Activated T-helper 1 cell treated with Interleukin-2 at 50 U/mL for 16 hours (primary cell): ENCODE measurements around the gene UGT1A6.
"Not testable (repeated sequence)": the region's sequence is repeated elsewhere in the genome, so short reads cannot be mapped to it uniquely, and the experiment has no call there.

Source experiments
- DNase-seq: peaks from one replicate; pipeline ENCODE4 v3.0.0-alpha.2; 2020; ENCODE audit warnings: low read depth

UGT1A6 gene

DNA sequence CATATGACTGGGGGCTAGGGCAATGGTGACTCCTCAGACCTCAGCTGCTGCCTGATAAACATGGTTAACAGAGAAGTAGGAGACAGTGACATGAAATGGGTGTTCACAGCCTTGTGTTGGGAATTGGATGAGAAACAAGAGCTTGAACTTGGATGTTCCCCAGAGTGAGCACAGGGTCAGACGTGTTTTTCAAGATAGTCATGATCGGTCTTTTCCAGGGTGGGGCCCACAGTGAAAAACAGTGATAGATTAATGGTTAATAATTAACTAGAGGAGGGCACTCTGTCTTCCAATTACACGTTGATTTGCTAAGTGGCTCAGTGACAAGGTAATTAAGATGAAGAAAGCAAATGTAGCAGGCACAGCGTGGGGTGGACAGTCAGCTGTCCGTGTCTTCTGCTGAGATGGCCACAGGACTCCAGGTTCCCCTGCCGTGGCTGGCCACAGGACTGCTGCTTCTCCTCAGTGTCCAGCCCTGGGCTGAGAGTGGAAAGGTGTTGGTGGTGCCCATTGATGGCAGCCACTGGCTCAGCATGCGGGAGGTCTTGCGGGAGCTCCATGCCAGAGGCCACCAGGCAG lies 36.1 kb downstream of the UGT1A6 start, which contains the start of gene UGT1A3:
UGT1A3 (plus strand) TSS at position 320 of the 579 bp plus-strand sequence; CDS start at position 405, 85 bp downstream.
- DNase-seq: no peak

DNA sequence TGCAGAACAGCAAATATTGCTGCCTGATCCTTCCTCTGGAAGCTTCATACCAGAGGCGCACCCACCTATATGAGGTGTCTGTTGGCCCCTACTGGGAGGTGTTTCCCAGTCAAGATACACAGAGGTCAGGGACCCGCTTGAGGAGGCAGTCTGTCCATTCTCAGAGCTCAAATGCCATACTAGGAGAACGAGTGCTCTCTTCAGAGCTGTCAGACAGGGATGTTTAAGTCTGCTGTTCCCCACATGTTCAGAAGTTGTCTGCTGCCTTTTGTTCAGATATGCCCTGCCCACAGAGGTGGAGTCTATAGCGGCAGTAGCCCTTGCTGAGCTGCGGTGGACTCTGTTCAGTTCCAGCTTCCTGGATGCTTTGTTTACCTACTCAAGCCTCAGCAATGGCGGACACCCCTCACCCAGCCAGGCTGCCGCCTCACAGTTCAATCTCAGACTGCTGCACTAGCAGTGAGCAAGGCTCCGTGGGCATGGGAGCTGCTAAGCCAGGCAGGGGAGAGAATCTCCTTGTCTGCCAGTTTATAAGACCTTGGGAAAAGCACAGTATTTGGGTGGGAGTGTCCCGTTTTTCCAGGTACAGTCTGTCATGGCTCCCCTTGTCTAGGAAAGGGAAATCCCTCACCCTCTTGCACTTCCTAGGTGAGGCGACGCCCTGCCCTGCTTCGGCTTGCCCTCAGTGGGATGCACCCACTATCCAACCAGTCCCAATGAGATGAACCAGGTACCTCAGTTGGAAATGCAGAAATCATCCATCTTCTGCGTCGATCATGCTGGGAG lies 44.4 kb downstream of the UGT1A6 start:
- not testable (repeated sequence) for DNase-seq

DNA sequence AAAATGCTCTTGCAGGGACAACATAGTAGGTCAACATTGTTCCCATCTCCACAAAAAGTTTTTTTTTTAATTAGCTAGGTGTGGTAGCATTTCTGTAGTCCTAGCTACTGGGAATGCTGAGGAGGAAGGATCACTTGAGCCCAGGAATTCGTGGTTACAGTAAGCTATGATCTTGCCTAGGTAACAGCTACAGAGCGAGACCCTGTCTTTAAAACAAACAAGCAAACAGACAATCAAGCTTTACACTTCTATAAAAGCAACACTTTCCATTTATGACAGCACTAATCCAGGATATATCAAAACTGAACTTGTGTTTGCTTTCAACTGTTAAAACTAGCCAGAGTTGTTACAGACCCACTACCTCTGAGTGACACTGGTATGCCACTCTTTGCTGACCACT lies 48.2 kb downstream of the UGT1A6 start:
- no peak for DNase-seq

DNA sequence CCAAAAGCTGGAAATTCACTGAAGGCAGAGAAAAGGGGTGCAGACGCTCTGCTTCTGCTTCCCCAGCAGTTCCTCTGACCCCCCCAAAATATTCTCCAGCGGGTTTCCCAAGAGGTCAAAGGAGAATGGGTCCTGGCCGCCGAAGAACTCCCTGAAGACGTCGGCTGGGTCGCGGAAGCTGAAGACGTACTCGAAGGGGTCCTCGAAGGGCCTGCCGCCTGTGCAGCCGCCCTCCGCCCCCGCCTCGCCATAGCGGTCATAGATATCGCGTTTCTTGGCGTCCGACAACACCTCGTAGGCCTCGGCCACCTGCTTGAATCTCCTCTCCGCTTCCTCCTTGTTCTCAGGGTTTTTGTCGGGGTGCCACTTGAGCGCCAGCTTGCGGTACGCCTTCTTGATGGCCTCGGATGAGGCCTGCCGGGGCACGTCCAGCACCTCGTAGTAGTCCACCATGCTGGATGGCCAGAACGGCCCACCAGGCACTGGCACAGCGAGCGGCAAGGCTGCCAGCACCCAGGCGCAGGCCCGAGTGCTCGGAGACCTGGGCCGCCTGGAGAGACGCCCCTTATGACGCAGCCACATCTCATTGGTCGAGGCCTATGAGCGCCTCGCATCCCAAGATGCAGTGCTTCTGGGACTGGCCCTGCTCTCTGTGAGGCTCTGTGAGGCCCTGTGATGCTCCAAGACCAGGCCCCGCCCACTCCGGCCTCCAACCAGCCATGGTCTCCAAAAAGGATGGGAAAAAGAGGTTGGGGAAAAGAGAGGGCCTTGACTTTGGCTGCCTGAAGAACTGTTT lies 51.0 kb downstream of the UGT1A6 start:
- DNase-seq: no peak

DNA sequence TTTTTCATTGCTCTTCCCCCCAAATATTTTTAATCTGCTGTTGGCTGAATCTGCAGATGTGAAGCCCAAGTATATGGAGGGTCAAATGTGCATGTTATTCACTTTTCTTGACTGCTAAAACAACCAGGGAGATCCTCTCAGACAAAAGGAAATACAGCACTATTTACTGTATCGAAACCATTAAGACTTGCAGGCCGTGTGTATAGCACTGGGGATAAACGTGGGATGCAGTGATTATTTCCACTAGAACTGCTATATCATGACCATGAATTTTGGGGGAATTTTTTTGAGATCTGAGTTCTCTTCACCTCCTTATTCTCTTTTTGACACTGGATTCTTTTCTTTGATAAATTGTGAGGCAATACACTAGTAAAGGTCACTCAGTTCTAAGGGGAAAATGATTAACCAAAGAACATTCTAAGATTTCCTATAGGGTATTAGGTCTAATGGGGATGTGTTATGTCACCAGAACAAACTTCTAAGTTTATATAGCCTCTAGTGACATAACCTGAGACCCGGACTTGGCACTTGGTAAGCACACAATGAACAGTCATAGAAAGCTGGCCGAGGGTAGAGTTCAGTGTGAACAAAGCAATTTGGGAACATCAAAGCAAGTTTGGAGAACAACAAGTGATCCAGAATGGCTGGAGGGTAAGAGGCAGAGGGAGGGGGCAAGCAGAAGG lies 52.5 kb downstream of the UGT1A6 start:
- DNase-seq: no peak

DNA sequence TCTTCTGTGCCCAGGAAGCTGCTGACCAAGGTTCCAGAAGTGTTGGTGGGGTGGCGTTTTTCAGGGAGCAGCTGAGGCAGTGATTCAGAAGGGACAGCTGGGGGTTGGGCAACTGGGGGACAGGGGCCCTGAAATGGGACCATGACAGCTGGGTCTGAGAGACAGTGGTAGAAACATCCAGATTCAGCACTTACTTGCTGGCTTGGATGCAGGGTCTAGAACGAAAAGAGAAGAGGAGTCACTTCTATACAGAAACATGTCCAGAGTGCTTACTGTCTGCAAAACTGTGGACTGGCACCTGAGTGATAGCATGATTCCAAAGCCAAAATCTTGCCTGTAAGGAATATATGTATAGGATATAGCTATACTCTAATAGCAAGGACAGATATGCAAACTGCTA lies 53.1 kb downstream of the UGT1A6 start:
- not testable (repeated sequence) for DNase-seq

DNA sequence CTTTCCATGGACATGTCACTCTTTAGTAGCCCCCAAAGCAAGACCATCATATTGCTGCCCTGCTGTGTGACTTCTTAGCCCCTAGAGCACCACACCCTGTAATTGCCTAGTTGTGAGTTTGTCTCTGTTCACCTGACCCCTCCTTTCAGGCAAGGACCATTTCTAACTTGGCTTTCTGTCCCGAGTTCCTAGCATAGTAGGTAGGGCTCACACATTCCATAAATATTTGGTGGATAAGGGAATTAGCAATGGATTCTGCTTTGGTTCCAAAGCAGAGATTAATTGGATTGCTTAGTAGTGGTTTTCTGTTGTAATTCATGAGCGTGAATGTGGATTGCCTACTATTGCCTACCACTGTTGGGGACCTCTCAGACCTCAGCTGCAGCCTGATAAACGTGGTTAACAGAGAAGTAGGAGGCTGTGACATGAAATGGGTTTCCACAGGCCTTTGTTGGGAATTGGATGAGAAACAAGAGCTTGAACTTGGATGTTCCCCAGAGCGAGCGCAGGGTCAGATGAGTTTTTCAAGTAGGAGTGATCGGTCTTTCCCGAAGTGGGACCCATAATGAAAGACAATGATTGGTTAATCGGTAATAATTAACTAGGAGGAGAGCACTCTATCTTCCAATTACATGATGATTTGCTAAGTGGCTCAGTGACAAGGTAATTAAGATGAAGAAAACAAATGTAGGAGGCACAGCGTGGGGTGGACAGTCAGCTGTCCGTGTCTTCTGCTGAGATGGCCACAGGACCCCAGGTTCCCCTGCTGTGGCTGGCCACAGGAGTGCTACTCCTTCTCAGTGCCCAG lies 54.0 kb downstream of the UGT1A6 start:
- DNase-seq: no peak

DNA sequence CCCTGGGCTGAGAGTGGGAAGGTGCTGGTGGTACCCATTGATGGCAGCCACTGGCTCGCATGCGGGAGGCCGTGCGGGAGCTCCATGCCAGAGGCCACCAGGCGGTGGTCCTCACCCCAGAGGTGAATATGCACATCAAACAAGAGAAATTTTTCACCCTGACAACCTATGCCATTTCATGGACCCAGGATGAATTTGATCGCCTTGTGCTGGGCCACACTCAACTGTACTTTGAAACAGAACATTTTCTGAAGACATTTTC lies 54.5 kb downstream of the UGT1A6 start:
- DNase-seq: no peak

DNA sequence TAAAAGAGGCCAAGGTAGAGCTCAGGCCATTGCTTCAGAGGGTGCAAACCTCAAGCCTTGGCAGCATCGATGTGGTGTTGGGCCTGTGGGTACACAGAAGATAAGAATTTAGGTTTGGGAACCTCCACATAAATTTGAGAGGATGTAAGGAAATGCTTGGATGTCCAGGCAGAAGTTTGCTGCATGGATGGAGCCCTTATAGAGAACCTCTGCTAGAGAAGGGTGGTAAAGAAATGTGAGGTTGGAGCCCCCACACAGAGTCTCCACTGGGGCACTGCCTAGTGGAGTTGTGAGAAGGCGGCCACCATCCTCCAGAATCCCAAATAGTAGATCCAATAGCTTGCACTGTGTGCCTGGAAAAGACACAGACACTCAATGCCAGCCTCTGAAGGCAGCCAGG lies 58.0 kb downstream of the UGT1A6 start:
- not testable (repeated sequence) for DNase-seq

DNA sequence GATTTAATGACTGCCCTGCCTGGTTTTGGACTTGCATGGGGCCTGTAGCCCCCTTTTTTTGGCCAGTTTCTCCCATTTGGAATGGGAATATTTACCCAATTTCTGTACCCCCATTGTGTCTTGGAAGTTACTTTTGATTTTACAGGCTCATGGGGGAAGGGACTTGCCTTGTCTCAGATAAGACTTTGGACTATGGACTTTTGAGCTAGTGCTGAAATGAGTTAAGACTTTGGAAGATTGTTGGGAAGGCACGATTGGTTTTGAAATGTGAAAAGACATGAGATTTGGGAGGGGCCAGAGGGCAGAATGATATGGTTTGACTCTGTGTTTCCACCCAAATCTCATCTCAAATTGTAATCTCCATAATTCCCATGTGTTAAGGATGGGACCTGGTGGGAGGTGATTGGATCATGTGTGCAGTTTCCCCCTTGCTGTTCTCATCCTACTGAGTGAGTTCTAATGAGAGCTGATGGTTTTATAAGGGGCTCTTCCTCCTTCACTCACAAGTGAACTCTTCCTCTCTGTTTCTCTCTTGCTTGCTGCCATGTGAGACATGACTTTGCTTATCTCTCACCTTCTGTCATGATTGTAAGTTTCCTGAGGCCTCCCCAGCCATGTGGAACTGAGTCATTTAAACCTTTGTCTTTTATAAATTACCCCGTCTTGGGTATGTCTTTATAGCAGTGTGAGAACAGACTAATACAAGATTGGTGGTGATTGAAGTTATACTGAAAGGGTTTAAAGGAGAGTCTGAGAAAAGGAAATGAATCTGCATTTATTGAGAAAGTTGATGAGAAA lies 58.7 kb downstream of the UGT1A6 start:
- not testable (repeated sequence) for DNase-seq

DNA sequence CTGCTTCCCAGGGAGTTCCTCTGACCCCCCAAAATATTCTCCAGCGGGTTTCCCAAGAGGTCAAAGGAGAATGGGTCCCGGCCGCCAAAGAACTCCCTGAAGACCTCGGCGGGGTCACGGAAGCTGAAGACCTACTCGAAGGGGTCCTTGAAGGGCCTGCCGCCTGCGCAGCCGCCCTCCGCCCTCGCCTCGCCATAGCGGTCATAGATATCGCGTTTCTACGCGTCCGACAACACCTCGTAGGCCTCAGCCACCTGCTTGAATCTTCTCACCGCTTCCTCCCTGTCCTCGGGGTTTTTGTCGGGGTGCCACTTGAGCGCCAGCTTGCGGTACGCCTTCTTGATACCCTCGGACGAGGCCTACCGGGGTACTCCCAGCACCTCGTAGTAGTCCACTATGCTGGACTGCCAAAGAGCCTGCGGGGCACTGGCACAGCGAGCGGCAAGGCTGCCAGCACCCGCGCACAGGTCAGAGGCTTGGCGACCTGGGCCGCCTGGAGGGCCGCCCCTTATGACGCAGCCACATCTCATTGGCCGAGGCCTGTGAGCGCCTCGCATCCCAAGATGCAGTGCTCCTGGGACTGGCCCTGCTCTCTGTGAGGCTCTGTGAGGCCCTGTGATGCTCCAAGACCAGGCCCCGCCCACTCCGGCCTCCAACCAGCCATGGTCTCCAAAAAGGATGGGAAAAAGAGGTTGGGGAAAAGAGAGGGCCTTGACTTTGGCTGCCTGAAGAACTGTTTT lies 62.4 kb downstream of the UGT1A6 start:
- DNase-seq: no peak

DNA sequence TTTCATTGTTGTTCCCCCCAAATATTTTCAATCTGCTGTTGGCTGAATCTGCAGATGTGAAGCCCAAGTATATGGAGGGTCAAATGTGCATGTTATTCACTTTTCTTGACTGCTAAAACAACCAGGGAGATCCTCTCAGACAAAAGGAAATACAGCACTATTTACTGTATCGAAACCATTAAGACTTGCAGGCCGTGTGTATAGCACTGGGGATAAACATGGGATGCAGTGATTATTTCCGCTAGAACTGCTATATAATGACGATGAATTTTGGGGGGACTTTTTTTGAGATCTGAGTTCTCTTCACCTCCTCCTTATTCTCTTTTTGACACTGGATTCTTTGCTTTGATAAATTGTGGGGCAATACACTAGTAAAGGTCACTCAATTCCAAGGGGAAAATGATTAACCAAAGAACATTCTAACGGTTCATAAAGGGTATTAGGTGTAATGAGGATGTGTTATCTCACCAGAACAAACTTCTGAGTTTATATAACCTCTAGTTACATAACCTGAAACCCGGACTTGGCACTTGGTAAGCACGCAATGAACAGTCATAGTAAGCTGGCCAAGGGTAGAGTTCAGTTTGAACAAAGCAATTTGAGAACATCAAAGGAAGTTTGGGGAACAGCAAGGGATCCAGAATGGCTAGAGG lies 63.9 kb downstream of the UGT1A6 start:
- DNase-seq: no peak

DNA sequence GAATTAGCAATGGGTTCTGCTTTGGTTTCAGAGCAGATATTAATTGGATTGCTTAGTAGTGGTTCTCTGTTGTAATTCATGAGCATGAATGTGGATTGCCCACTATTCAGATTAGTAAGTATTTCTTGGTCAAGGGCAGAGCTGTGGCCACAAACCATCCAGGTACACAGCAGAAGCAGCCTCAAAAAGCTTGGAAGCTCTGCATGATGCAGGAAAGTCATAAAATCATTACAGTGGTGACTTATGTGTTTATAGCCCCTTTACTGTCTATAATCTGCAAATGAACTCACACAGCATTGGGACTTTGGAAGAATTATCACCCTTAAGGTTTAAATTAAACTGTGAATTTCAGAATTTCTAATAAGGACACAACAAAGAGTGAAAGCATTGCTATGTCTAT lies 65.5 kb downstream of the UGT1A6 start:
- no peak for DNase-seq

DNA sequence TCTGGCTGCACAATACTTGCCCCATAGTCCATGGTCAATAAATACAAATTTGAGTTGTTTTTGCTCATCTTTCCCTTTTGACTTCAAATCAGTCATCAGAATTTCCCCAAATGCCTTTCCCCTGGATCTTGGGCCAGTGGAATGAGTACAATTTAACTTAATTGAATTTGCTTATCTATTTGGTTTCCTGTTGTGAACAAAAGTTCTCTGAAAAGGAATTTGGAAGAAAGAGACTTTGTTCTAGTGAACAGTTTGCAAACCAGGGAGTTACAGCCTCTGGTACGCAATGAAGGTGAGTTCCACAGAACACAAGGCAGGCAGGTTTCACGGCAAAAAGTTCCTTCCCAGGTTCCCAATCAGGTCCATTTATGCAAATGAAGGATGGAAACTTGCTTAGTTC lies 66.2 kb downstream of the UGT1A6 start:
- no peak for DNase-seq

DNA sequence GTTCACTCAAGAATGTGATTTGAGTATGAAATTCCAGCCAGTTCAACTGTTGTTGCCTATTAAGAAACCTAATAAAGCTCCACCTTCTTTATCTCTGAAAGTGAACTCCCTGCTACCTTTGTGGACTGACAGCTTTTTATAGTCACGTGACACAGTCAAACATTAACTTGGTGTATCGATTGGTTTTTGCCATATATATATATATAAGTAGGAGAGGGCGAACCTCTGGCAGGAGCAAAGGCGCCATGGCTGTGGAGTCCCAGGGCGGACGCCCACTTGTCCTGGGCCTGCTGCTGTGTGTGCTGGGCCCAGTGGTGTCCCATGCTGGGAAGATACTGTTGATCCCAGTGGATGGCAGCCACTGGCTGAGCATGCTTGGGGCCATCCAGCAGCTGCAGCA lies 67.4 kb downstream of the UGT1A6 start, which contains the start of gene UGT1A1:
UGT1A1 (plus strand) TSS at position 228 of the 400 bp plus-strand sequence; CDS start at position 246, 18 bp downstream.
- DNase-seq: no peak

DNA sequence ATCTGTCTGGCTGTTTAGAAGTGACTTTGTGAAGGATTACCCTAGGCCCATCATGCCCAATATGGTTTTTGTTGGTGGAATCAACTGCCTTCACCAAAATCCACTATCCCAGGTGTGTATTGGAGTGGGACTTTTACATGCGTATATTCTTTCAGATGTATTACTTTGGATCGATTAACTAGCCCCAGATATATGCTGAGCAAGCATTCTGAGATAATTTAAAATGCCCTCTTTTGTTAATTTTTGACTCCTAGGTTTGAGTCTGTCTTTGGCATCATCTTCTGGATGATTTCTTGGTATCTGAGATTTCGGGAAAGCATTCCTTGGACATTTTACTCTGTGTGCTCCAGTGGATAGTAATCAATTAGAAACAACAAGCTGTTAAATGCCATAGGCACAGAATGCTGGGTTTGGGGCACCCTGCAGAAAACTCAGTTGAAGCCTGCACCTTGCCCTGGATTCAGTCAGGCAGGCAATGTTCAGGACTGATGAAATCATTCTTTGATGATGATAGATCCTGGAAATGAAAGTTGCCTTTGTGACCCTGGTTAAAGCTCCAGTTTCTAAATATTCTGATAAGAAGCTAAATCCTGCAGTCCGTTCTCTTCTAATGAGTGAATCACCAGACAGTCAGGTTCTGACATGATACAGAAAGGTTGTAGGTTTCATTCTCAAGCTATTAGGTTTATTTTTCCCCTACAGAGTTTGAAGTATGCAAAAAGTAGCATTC lies 68.5 kb downstream of the UGT1A6 start:
- no peak for DNase-seq

DNA sequence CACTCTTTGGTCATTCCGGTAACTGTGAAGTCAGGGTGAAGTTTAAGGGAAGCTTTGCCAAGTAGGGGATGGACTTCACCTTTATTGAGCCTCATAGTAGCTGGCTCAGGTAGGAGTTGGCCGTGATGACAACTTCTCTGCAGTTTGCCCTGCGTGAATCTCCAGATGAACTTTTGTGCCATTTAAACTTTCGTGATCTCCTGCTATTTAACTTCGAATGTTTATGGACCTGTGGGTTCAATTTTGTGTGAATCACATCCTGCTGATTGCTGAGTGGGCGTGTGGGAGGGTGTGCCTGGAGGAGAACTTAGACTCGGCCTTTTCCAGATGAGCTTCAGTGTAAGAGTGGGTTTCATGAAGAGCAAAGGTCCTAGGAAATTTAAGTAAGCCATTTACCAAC lies 71.6 kb downstream of the UGT1A6 start:
- no peak for DNase-seq

DNA sequence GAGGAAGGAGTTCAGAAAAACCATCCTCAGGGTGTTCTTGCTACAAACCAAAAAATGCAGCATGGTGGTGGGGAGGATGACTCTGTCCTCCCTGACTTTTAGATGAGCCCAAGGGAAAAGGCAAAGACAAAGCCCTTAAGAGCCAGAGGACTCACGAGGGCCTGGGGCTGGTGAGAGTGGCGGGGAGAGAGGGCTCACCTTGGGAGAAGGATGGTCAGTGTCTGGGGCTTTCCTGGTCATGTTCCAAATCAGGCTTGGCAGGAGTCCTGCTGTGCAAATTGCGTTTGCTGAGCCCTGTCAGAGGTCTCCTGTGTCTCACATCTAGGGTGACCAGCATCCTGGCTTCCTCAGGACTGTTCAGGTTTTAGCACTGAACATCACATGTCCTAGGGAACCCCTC lies 72.1 kb downstream of the UGT1A6 start:
- DNase-seq: no peak

DNA sequence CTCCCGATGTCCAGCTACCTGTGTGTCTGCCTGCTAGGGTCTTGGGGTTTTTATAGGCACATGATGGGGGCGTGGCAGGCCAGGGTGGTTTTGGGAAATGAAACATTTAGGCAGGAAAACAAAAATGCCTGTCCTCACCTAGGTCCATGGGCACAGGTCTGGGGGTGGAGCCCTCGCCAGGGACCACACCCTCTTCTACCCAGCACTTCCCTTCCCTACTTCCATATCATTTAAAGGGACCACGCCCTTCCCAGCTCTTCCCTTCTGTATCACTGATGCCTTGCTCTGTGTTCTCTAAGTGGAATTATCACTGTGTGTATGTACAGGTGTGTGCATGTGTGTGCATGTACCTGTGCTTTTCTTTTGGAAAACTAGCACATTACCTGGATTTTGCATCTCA lies 73.7 kb downstream of the UGT1A6 start:
- DNase-seq: no peak
